Measurements from ENCODE around the gene WDR73.

WDR73 gene

DNA sequence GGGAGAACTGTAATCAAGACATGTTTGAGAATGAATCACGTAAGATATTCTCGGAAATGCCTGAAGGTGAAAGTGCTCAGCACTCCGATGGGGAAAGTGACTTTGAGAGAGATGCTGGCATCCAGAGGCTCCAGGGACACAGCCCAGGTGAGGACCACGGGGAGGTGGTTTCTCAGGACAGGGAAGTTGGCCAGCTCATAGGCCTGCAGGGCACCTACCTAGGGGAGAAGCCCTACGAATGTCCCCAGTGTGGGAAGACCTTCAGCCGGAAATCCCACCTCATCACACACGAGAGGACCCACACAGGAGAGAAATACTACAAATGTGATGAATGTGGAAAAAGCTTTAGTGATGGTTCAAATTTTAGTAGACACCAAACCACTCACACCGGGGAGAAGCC is 33.5 kb downstream of the WDR73 start:
- DNase-seq (ENCODE audit: low read depth in 1 of 2, low spot score in 1 of 2) = no peak

DNA sequence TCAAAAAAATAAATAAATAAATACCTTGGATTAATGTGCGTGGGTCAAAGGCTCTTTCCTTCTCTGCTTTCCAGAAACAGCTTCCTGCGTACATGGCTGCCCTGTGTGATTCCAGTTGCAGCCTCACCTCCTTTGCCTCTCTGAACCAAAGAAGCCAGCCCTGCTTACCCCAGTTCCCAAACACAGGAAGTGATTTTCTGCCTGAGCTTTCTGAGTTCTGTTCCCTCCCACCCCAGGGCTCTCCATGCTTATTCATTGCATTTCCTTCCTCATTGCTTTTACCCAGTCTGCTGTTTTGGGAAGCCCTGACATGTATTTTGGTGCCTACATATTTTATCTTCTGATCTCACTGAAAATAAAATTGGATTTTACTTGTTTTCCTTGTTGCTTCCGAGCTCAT is 37.8 kb downstream of the WDR73 start:
- no peak for DNase-seq (ENCODE audit: low read depth in 1 of 2, low spot score in 1 of 2)

- DNase-seq (ENCODE audit: low read depth in 1 of 2, low spot score in 1 of 2) = no peak
These were observed 42.5 kb downstream of the WDR73 start for GRCh38 chr15:84611631-84612030.

- no peak for DNase-seq (ENCODE audit: low read depth in 1 of 2, low spot score in 1 of 2)
These were observed 44.1 kb downstream of the WDR73 start for GRCh38 chr15:84609818-84610525.

DNA sequence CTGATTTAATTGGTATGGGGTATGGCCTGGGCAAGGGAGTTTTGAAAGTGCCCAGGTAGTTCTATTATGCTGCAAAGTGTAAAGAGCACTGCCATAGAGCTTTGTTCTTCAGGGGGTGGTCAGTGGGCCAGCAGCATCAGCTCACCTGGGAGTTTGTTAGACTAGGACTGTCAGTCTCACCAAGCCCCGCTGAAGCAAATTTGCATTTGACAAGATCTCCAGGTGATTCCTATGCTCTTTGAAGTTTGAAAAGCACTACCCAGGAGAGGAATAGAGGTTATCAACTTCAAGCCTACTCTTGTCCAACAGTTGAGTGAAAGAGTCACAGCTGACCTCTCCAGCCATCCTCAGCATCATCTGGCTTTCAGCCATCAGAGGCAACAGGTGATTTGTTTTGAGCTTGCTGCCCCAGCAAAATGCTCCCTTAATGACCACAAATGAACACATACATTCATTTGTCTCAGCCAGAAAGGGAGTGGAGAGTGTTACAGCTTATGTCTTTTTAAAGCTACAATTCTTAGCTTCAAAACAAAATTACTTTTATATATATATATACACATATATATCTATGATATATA is 45.3 kb downstream of the WDR73 start:
- no peak for DNase-seq (ENCODE audit: low read depth in 1 of 2, low spot score in 1 of 2)

DNA sequence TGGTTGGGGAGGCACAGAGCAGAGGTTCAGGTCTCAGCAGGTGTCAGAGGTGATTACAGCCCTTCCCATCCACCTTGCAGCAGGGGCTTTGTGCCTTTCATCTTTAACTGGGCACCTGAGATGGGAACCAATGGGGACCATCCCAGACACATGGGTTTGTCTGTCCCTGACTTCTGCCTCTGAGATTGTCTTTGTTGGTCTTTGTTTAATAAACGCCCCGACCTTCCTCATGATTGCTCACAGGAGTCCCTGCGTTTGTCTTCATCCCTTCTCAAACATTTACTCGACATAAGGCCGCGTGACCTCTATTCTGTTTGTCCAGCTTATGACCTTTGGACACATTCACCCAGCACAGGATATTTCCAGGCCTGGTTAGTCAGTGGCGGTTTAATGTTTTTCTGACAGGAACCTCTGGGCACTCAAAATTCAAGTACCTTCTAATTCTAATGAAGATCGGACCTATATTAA is 47.4 kb downstream of the WDR73 start:
- DNase-seq (ENCODE audit: low read depth in 1 of 2, low spot score in 1 of 2) = no peak

DNA sequence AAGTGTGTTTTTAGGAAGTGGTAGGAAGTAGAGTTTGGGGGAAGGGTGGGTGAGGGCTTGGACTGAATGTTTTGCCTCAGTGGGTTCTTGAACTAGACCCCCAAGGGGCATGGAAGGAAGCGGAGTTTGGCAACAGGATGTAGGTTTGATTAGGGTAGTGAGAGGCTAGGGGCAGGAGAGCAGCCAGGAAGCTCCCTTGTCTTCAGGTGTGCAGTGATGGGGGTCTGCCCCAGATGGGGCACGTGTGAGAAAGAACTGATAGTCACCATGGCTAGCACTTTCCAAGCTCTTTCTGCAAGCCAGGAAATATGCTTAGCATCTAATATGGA is 48.6 kb downstream of the WDR73 start:
- no peak for DNase-seq (ENCODE audit: low read depth in 1 of 2, low spot score in 1 of 2)

- DNase-seq (ENCODE audit: low read depth in 1 of 2, low spot score in 1 of 2) = peak in 1 of 2 donors; percentile 37
These were observed 49.1 kb downstream of the WDR73 start for GRCh38 chr15:84604826-84605553.

DNA sequence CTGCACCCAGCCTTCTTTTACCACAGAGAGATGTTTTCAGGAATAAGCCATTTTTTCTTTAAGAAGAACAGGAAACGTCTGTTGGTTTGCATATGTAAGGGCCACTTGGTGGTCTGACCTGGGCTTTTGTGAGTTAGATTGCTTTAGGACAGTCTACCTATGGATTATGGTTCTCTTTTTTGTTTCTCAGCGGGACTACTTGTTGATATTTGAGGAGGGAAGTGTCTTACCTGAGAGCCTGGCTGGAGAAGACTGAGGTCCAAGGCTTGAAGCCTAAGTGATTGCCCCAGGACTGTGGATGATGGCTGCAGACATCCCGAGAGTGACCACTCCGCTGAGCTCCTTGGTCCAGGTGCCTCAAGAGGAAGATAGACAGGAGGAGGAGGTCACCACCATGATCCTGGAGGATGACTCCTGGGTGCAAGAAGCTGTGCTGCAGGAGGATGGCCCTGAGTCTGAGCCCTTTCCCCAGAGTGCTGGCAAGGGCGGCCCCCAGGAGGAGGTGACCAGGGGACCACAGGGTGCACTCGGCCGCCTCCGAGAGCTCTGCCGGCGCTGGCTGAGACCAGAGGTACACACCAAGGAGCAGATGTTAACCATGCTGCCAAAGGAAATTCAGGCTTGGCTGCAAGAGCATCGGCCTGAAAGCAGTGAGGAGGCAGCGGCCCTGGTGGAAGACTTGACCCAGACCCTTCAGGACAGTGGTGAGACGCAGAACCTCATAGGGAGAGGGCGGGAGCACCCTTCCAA is 50.3 kb downstream of the WDR73 start:
- DNase-seq (ENCODE audit: low read depth in 1 of 2, low spot score in 1 of 2) = no peak

GRCh38 chr15:84601555-84601838 is 52.6 kb downstream of the WDR73 start:
- no peak for DNase-seq (ENCODE audit: low read depth in 1 of 2, low spot score in 1 of 2)

DNA sequence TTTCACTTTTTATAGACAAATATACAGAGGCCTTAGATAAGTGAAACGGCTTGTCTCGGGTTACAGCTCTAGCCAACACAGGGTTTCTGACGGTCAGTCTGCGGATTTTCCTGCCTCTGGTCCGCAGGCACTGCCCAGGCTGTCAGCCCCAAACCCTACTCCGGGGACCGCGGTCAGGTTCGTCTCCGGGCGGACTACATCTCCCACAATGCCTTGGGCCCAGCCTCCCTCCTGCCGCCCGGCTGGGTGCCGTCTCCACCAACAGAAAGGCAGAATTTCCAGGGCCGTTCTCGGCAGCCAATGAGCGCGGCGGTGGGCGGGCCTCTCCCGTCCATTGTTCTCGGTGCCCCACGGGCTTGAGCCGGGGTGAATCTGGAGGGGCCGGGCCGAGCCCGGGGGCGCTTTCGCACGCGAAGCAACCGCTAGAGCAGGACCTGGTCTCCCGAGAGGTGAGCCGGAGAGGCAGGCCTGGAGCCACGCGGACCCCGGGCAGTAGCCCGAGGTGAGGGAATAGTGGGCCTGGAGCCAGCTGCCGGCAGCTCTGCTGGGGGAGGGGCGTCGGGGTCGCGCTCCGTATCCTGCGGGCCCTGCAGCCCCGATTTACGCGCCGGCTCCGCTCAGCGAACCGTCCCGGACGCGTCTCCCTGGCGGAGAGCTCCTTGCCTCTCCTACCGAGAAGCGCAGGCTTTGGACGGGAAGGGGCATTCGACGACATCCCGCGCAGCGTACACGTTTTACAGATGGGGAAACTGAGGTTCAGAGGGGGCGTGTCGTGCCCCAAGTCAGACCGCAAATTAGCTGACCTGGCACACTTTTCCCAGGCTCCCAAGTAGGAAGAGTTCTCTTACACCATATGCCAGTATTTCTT is 53.2 kb downstream of the WDR73 start, which contains the start of gene ZSCAN2:
Gene ZSCAN2, plus strand, starts transcription at position 323 of the 868 bp plus-strand sequence. CDS start 2,919 bp downstream, outside the sequence.
- peak; percentile 85 to 90 for DNase-seq (ENCODE audit: low read depth in 1 of 2, low spot score in 1 of 2)

DNA sequence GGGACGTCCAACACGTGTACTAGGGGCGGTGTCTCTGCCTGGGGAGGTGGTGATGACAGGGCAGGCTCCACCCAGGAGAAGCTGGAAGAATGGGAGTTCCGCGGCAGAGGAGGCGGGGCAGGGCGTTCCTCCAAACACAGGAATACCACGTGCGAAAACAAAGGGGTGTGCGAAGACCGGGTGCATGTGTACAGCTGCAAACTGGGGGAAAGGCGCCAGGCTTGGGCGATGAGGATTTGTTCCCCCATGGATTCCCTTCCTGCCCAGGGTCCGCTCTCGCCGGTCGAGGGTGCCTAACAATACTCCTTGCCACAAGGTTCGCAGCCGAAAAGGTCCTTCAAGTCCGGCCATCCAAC is 53.8 kb downstream of the WDR73 start:
- peak; percentile 12 to 27 for DNase-seq (ENCODE audit: low read depth in 1 of 2, low spot score in 1 of 2)

GRCh38 chr15:84599906-84600305 is 54.2 kb downstream of the WDR73 start:
- no peak for DNase-seq (ENCODE audit: low read depth in 1 of 2, low spot score in 1 of 2)

DNA sequence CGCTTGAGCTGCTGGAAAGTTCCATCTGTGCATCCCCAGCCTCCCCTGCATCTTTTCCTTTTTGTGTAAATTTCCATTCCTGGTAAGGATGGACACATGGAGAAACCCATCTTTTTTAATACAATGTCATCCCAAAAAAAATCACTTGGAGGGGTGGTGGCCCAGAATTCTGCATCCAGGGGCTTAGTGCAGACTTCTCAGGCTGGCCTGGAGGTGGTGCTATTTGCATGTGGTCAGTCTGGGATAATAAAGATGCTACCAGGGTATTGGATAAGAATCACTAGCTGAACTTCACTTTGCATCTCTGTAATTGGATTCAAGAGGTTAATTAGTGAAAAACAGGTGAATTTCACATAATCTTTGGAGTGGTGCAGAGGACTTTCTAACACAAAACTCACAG is 55.1 kb downstream of the WDR73 start:
- DNase-seq (ENCODE audit: low read depth in 1 of 2, low spot score in 1 of 2) = no peak

GRCh38 chr15:84598250-84598649 is 55.8 kb downstream of the WDR73 start:
- DNase-seq (ENCODE audit: low read depth in 1 of 2, low spot score in 1 of 2) = no peak

GRCh38 chr15:84597296-84597695 is 56.8 kb downstream of the WDR73 start:
- no peak for DNase-seq (ENCODE audit: low read depth in 1 of 2, low spot score in 1 of 2)

DNA sequence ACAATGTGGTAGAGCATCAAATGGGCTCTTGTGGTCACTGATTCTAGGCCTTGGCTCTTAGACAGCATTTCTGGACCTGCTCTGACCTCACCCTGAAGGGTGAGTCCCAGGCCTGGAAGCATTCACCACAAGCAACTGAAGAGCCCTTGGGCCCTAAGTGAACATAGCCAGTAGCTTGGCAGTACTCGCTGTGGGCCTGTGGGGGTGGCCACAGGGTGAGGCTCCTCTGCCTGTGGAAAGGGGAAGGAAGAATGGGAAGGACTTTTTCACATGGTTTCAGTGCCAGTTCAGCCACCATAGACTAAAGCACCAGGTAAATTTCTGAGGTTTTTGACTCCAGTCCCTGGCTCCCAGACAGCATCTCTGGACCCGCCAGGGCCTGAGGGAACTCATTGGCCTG is 58.4 kb downstream of the WDR73 start:
- DNase-seq (ENCODE audit: low read depth in 1 of 2, low spot score in 1 of 2) = no peak

GRCh38 chr15:84594617-84595290 is 59.3 kb downstream of the WDR73 start:
- DNase-seq (ENCODE audit: low read depth in 1 of 2, low spot score in 1 of 2) = no peak

GRCh38 chr15:84591815-84592214 is 62.3 kb downstream of the WDR73 start:
- DNase-seq (ENCODE audit: low read depth in 1 of 2, low spot score in 1 of 2) = no peak

GRCh38 chr15:84590406-84590805 is 63.7 kb downstream of the WDR73 start:
- DNase-seq (ENCODE audit: low read depth in 1 of 2, low spot score in 1 of 2) = no peak
